K562 (cell line): ENCODE results near the gene BANF2. TPM values are rescaled to one million over a fixed set of nuclear protein-coding genes. Genes with fewer than 3 reads are reported as not detected.

Source experiments
- ATAC-seq: fragments of 200-7000 bp; cut with Tn5 transposase; 3 replicates; pipeline ENCODE4 v1.9.1; 2020; ENCODE audit warnings: moderate library complexity
- BruUV-seq: library from RNA; stranded (reverse); fragments of 400-500 nt; replicated peaks from 2 replicates; lab custom pipeline; 2021; lab: Mats Ljungman, UMichigan
- CTCF ChIA-PET: fragments of 300-600 bp; formaldehyde crosslinking; extraction: SDS; loops from one replicate; lab custom pipeline; 2021; ENCODE audit warnings: low intra/inter-chr PET ratio; lab: Yijun Ruan, JAX
- POLR2A ChIA-PET: fragments of 300-600, 350-650 bp; sonication (Branson Sonifier 250); formaldehyde crosslinking; extraction: SDS; loops from one replicate; lab custom pipeline; 2021; ENCODE audit warnings: antibody characterized with exemption, inconsistent platforms; lab: Yijun Ruan, JAX
- DNase-seq, 4 experiments: peaks; one replicate each; pipeline versions ENCODE4 v3.0.0 to v3.0.0-alpha.2; 2011 to 2018; ENCODE audit warnings: low spot score in 3 of 4, mixed read lengths in 3 of 4; ENCODE audit errors: extremely low read depth in 1 of 4
- FAIRE-seq: peaks from 2 replicates; lab custom pipeline; 2011; peaks lifted over from hg19 to GRCh38; lab: Jason Lieb, UNC
- H2AFZ ChIP-seq: 2 replicates; pipeline ENCODE4 v1.6.0; 2011; ENCODE audit warnings: low read depth, low read length, control low read depth, inconsistent platforms
- H3K27ac ChIP-seq: fragments of 200-600 bp; 3 replicates; pipeline ENCODE4 v1.8.0; 2011; ENCODE audit warnings: low read depth, mild to moderate bottlenecking, control low read depth, inconsistent platforms, low read length, moderate library complexity, mixed read lengths; ENCODE audit errors: extremely low read depth
- H3K27me3 ChIP-seq, 2 experiments: fragments of 300-600 bp in 1 of 2; 2 replicates in 1 of 2; 3 replicates in 1 of 2; pipeline versions ENCODE4 v1.6.0 to v1.8.0; 2011; ENCODE audit warnings: inconsistent platforms in 2 of 2, low read length in 2 of 2, mild to moderate bottlenecking in 1 of 2, mixed read lengths in 1 of 2, moderate library complexity in 1 of 2; ENCODE audit not compliant: control insufficient read depth in 2 of 2, insufficient read depth in 2 of 2
- H3K36me3 ChIP-seq: fragments of 300-600 bp; 3 replicates; pipeline ENCODE4 v1.8.0; 2011; ENCODE audit warnings: mild to moderate bottlenecking, low read length, inconsistent platforms; ENCODE audit not compliant: control insufficient read depth, insufficient read depth
- H3K4me1 ChIP-seq, 2 experiments: fragments of 200-600 bp in 1 of 2; replicated peaks in 1 of 2; 2 replicates in 1 of 2; 3 replicates in 1 of 2; pipeline versions ENCODE4 v1.5.1 to v1.8.0; 2011; ENCODE audit warnings: inconsistent platforms in 2 of 2, low read length in 2 of 2, mild to moderate bottlenecking in 1 of 2, mixed read lengths in 1 of 2, moderate library complexity in 1 of 2; ENCODE audit not compliant: control insufficient read depth in 2 of 2, insufficient read depth in 2 of 2
- H3K4me2 ChIP-seq: 2 replicates; pipeline ENCODE4 v1.6.1; 2011; ENCODE audit warnings: low read length, control low read depth, inconsistent platforms, mixed read lengths; ENCODE audit not compliant: insufficient read depth
- H3K4me3 ChIP-seq: fragments of 200-600 bp; sonication (generic), shearing (Covaris generic); 2 replicates; pipeline ENCODE4 v1.5.1; 2016; ENCODE audit warnings: control low read depth, inconsistent platforms
- H3K79me2 ChIP-seq: fragments of 200-600 bp; 3 replicates; pipeline ENCODE4 v1.8.0; 2011; ENCODE audit warnings: low read length, inconsistent platforms; ENCODE audit not compliant: control insufficient read depth, insufficient read depth
- H3K9ac ChIP-seq, 2 experiments: 2 replicates each; pipeline versions ENCODE4 v1.6.0 to v1.6.1; 2011; ENCODE audit warnings: low read depth in 2 of 2, low read length in 2 of 2, control low read depth in 1 of 2, inconsistent platforms in 1 of 2, mild to moderate bottlenecking in 1 of 2, mixed read lengths in 1 of 2; ENCODE audit not compliant: insufficient read depth in 1 of 2
- H3K9me1 ChIP-seq: one replicate; pipeline ENCODE4 v1.6.0; 2011; ENCODE audit warnings: inconsistent platforms, mild to moderate bottlenecking, low read length, moderate library complexity; ENCODE audit not compliant: control insufficient read depth, insufficient read depth
- H3K9me3 ChIP-seq: replicated peaks from 2 replicates; pipeline ENCODE4 v1.5.1; 2011; ENCODE audit warnings: low read depth, low read length, inconsistent platforms; ENCODE audit not compliant: control insufficient read depth, insufficient read depth
- H4K20me1 ChIP-seq: replicated peaks from 2 replicates; pipeline ENCODE4 v1.6.1; 2011; ENCODE audit warnings: low read length, inconsistent platforms, mixed read lengths; ENCODE audit not compliant: control insufficient read depth, insufficient read depth
- BRCA1 ChIP-seq, 2 experiments: fragments of 450-650 bp in 1 of 2; sonication (generic) in 1 of 2; formaldehyde crosslinking in 1 of 2; IDR thresholded peaks; 2 replicates each; pipeline versions ENCODE4 v1.5.0 to v1.6.1; 2017 to 2020; ENCODE audit warnings: mild to moderate bottlenecking in 1 of 2, missing genetic modification reagents in 1 of 2
- CAMTA2 ChIP-seq: fragments of 250-450 bp; sonication (Bioruptor Pico); conservative IDR thresholded peaks from 2 replicates; pipeline ENCODE4 v1.5.1; 2022
- FIP1L1 ChIP-seq: fragments of 200-400 bp; formaldehyde crosslinking; IDR thresholded peaks from 2 replicates; pipeline ENCODE4 v1.6.1; 2018; ENCODE audit warnings: mild to moderate bottlenecking, low read depth, low read length; ENCODE audit not compliant: poor library complexity, severe bottlenecking
- GABPB1 ChIP-seq: sonication (generic); formaldehyde crosslinking; IDR thresholded peaks from 2 replicates; pipeline ENCODE4 v1.8.0; 2022; ENCODE audit warnings: mild to moderate bottlenecking, missing genetic modification reagents
- KAT2B ChIP-seq: IDR thresholded peaks from one replicate; pipeline ENCODE4 v1.6.1; 2012; ENCODE audit warnings: low read depth, mild to moderate bottlenecking, control low read depth, inconsistent platforms, low read length, moderate library complexity
- NRF1 ChIP-seq, 2 experiments: fragments of 450-650 bp; IDR thresholded peaks in 1 of 2; conservative IDR thresholded peaks in 1 of 2; 2 replicates each; pipeline ENCODE4 v1.6.1; 2014; ENCODE audit warnings: mild to moderate bottlenecking in 2 of 2
- PREB ChIP-seq: sonication (generic); formaldehyde crosslinking; IDR thresholded peaks from 2 replicates; pipeline ENCODE4 v1.8.1; 2023; ENCODE audit warnings: mild to moderate bottlenecking, missing genetic modification reagents
- RBM14 ChIP-seq: fragments of 200-400 bp; formaldehyde crosslinking; IDR thresholded peaks from 2 replicates; pipeline ENCODE4 v1.6.1; 2018; ENCODE audit warnings: low read depth, mild to moderate bottlenecking, low read length, moderate library complexity, borderline replicate concordance; ENCODE audit not compliant: insufficient read depth
- SAP30 ChIP-seq: fragments of 200-600 bp; sonication (generic); IDR thresholded peaks from 2 replicates; pipeline ENCODE4 v1.6.1; 2012; ENCODE audit warnings: borderline replicate concordance, low read depth, mild to moderate bottlenecking, moderate library complexity, low read length, control low read depth, inconsistent platforms; ENCODE audit not compliant: insufficient read depth, poor library complexity, severe bottlenecking
- SMARCC2 ChIP-seq: fragments of 450-650 bp; IDR thresholded peaks from 2 replicates; pipeline ENCODE4 v1.6.1; 2017; ENCODE audit warnings: antibody characterized with exemption, moderate library complexity, mild to moderate bottlenecking, low read depth
- whole genome bisulfite sequencing: fragments of 100-300 bp; shearing (Covaris generic); methylation state at CpG from one replicate; pipeline ENCODE4 v1.1.6; 2016; ENCODE audit warnings: low coverage, mixed read lengths; ENCODE audit not compliant: insufficient coverage; ENCODE audit errors: missing lambda C conversion rate; 5-methylcytosine and 5-hydroxymethylcytosine counted together
- in situ Hi-C: fragments of 300-500 bp; cut with MboI; formaldehyde crosslinking; loops from 4 replicates; pipeline ENCODE4 v1.15.0; 2018; ENCODE audit warnings: inconsistent platforms, mixed read lengths
- intact Hi-C: fragments of 100-400 bp; cut with micrococcal nuclease; formaldehyde crosslinking; loops from 2 replicates; pipeline ENCODE4 v1.14.2; 2022
- polyA plus RNA-seq, 8 experiments: library from polyadenylated mRNA; depleted of rRNA in 4 of 8; stranded (reverse) in 5 of 8; unstranded in 3 of 8; fragments of >200 nt; fragmentation: Nextera tagmentation in 2 of 8; fragmentation: Illumina TruSeq in 1 of 8; extraction: Ambion mirVana in 2 of 8; extraction: Trizol in 1 of 8; gene quantifications; 2 replicates each; pipeline versions ENCODE4 v1.2.1 to v1.2.3, GENCODE V29; 2011 to 2014; ENCODE audit warnings: inconsistent platforms in 1 of 8, missing spikeins in 1 of 8
- total RNA-seq, 7 experiments: library from RNA; depleted of rRNA in 6 of 7; stranded (reverse); fragments of >200 nt in 6 of 7; fragmentation: Illumina TruSeq in 2 of 7; extraction: Trizol in 2 of 7; gene quantifications; 2 replicates each; pipeline versions ENCODE4 v1.2.1 to v1.2.3, GENCODE V29; 2011 to 2021; ENCODE audit warnings: low replicate concordance in 1 of 7
- TF ChIP-seq, protein P1 (sequence below): sonication (generic); formaldehyde crosslinking; IDR thresholded peaks from 2 replicates; pipeline ENCODE4 v1.8.1; 2023; ENCODE audit warnings: mild to moderate bottlenecking, missing genetic modification reagents
- TF ChIP-seq, protein P2 (sequence below), 2 experiments: fragments of 450-650 bp; IDR thresholded peaks; 2 replicates each; pipeline ENCODE4 v1.6.1; 2018; ENCODE audit warnings: mild to moderate bottlenecking in 2 of 2, low read depth in 1 of 2; ENCODE audit not compliant: partially characterized antibody in 2 of 2
- TF ChIP-seq, protein P3 (sequence below): fragments of 250-450 bp; sonication (Bioruptor Pico); IDR thresholded peaks from 2 replicates; pipeline ENCODE4 v1.4.0; 2020

BANF2 gene
- total and polyA plus RNA-seq, 9 of the 15 experiments (the other 6 are each of a cell fraction or from before 2014, with no cell fraction given), result not detected

GRCh38 chr20:17750722-17751045, 50.9 kb downstream of the BANF2 start:
- in situ Hi-C loops, result no loop called here
- intact Hi-C loops, result no loop called here
- H2AFZ ChIP-seq, result no peak overlapping the region
- 0% methylated on average over 1 of the region's 2 CpGs for WGBS
- H3K4me1 ChIP-seq, result no peaks in the 10 kb centered on the region; a peak in 1 of 5 replicates
- POLR2A ChIA-PET, result no interaction called here
- no peaks in the 10 kb centered on the region for H3K36me3 ChIP-seq
- H3K9me1 ChIP-seq, result no peaks in the 10 kb centered on the region
- H3K9ac ChIP-seq, result no peak overlapping the region
- DNase-seq (no peak), FAIRE-seq (no peak), ATAC-seq (no peak)
- no peak overlapping the region for H3K27ac ChIP-seq
- CTCF ChIA-PET, result no interaction called here
- no peaks in the 10 kb centered on the region for H3K9me3 ChIP-seq
- H3K27me3 ChIP-seq, result peaks cover 2 to 26% of the 10 kb centered on the region in 2 experiments
- H3K4me3 ChIP-seq, result no peak overlapping the region
- no TSS peak for BruUV-seq
- H3K79me2 ChIP-seq, result no peaks in the 10 kb centered on the region
- H4K20me1 ChIP-seq, result no peaks in the 10 kb centered on the region
- H3K4me2 ChIP-seq, result no peak overlapping the region
- TF ChIP-seq, protein P1, sequence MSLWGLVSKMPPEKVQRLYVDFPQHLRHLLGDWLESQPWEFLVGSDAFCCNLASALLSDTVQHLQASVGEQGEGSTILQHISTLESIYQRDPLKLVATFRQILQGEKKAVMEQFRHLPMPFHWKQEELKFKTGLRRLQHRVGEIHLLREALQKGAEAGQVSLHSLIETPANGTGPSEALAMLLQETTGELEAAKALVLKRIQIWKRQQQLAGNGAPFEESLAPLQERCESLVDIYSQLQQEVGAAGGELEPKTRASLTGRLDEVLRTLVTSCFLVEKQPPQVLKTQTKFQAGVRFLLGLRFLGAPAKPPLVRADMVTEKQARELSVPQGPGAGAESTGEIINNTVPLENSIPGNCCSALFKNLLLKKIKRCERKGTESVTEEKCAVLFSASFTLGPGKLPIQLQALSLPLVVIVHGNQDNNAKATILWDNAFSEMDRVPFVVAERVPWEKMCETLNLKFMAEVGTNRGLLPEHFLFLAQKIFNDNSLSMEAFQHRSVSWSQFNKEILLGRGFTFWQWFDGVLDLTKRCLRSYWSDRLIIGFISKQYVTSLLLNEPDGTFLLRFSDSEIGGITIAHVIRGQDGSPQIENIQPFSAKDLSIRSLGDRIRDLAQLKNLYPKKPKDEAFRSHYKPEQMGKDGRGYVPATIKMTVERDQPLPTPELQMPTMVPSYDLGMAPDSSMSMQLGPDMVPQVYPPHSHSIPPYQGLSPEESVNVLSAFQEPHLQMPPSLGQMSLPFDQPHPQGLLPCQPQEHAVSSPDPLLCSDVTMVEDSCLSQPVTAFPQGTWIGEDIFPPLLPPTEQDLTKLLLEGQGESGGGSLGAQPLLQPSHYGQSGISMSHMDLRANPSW (CRISPR knock-in tag), result no peak
- no peak for TF ChIP-seq NRF1 (conservative IDR thresholded peaks at IDR 0.05 in 1 of 2, IDR thresholded peaks at IDR 0.05 in 1 of 2)
- TF ChIP-seq, protein P2, sequence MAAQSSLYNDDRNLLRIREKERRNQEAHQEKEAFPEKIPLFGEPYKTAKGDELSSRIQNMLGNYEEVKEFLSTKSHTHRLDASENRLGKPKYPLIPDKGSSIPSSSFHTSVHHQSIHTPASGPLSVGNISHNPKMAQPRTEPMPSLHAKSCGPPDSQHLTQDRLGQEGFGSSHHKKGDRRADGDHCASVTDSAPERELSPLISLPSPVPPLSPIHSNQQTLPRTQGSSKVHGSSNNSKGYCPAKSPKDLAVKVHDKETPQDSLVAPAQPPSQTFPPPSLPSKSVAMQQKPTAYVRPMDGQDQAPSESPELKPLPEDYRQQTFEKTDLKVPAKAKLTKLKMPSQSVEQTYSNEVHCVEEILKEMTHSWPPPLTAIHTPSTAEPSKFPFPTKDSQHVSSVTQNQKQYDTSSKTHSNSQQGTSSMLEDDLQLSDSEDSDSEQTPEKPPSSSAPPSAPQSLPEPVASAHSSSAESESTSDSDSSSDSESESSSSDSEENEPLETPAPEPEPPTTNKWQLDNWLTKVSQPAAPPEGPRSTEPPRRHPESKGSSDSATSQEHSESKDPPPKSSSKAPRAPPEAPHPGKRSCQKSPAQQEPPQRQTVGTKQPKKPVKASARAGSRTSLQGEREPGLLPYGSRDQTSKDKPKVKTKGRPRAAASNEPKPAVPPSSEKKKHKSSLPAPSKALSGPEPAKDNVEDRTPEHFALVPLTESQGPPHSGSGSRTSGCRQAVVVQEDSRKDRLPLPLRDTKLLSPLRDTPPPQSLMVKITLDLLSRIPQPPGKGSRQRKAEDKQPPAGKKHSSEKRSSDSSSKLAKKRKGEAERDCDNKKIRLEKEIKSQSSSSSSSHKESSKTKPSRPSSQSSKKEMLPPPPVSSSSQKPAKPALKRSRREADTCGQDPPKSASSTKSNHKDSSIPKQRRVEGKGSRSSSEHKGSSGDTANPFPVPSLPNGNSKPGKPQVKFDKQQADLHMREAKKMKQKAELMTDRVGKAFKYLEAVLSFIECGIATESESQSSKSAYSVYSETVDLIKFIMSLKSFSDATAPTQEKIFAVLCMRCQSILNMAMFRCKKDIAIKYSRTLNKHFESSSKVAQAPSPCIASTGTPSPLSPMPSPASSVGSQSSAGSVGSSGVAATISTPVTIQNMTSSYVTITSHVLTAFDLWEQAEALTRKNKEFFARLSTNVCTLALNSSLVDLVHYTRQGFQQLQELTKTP (IDR thresholded peaks at IDR 0.05; ENCODE audit: low read depth in 1 of 2, partially characterized antibody in 2 of 2), result no peak
- TF ChIP-seq PREB, result no peak
- TF ChIP-seq, protein P3, sequence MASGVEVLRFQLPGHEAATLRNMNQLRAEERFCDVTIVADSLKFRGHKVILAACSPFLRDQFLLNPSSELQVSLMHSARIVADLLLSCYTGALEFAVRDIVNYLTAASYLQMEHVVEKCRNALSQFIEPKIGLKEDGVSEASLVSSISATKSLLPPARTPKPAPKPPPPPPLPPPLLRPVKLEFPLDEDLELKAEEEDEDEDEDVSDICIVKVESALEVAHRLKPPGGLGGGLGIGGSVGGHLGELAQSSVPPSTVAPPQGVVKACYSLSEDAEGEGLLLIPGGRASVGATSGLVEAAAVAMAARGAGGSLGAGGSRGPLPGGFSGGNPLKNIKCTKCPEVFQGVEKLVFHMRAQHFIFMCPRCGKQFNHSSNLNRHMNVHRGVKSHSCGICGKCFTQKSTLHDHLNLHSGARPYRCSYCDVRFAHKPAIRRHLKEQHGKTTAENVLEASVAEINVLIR, result no peak
- no peak for TF ChIP-seq GABPB1 (CRISPR knock-in tag)
- TF ChIP-seq FIP1L1, result no peak
- TF ChIP-seq SAP30, result no peak
- no peak for TF ChIP-seq RBM14
- no peak for TF ChIP-seq BRCA1 (IDR thresholded peaks at IDR 0.05)
- TF ChIP-seq BRCA1 (CRISPR knock-in tag; IDR thresholded peaks at IDR 0.05), result no peak
- TF ChIP-seq SMARCC2, result no peak
- no peak for TF ChIP-seq KAT2B
- no peak for TF ChIP-seq CAMTA2 (CRISPR knock-in tag)
